ENCODE results near the gene CNGA1.

GRCh38 chr4:47899639-47900038, 116.8 kb downstream of the CNGA1 start:
- TF ChIP-seq CTCF (IDR thresholded peaks at IDR 0.05 in 8 of 11, conservative IDR thresholded peaks at IDR 0.05 in 3 of 11) (no peak), POLR2A (IDR thresholded peaks at IDR 0.05) (no peak), POLR2AphosphoS5 (IDR thresholded peaks at IDR 0.05) (no peak)

Measured in spleen (tissue), 7 donors.